Stomach (tissue), 4 donors: ENCODE results near the gene CHCHD6.

Source experiments
- CTCF ChIP-seq, 7 experiments: fragments of 450-650 bp in 4 of 7; fragments of 200-600 bp in 3 of 7; sonication (generic) in 3 of 7; IDR thresholded peaks; one replicate each; pipeline ENCODE4 v1.5.1; 2016 to 2019; ENCODE audit warnings: antibody characterized with exemption in 7 of 7, control low read depth in 2 of 7, mild to moderate bottlenecking in 1 of 7
- POLR2A ChIP-seq, 4 donors: fragments of 450-650 bp; IDR thresholded peaks; one replicate each; pipeline ENCODE4 v1.6.1; 2016; ENCODE audit warnings: antibody characterized with exemption in 4 of 4, control low read depth in 2 of 4, mild to moderate bottlenecking in 1 of 4, moderate library complexity in 1 of 4
- POLR2AphosphoS5 ChIP-seq, 3 donors: sonication (generic); formaldehyde crosslinking; IDR thresholded peaks; one replicate each; pipeline ENCODE4 v1.6.1; 2016; ENCODE audit warnings: antibody characterized with exemption in 3 of 3

GRCh38 chr3:126664591-126665214 is 39.3 kb upstream of the CHCHD6 start:
- TF ChIP-seq POLR2AphosphoS5 (IDR thresholded peaks at IDR 0.05), result no peak
- TF ChIP-seq CTCF (IDR thresholded peaks at IDR 0.05), result no peak
- no peak for TF ChIP-seq POLR2A (IDR thresholded peaks at IDR 0.05)
